Upper lobe of left lung (tissue), 4 donors: Measurements from ENCODE around the gene KCNT1.

Source experiments
- POLR2A ChIP-seq, 4 donors: fragments of 450-650 bp; IDR thresholded peaks; one replicate each; pipeline ENCODE4 v1.5.1; 2016 to 2017; ENCODE audit warnings: antibody characterized with exemption in 4 of 4, mild to moderate bottlenecking in 2 of 4
- POLR2AphosphoS5 ChIP-seq, 2 donors: sonication (generic); formaldehyde crosslinking; IDR thresholded peaks; one replicate each; pipeline ENCODE4 v1.5.1; 2017; ENCODE audit warnings: antibody characterized with exemption in 2 of 2
- TF ChIP-seq, protein P1 (sequence below), 6 experiments: fragments of 450-650 bp in 4 of 6; fragments of 200-600 bp in 2 of 6; sonication (generic) in 2 of 6; IDR thresholded peaks; one replicate each; pipeline ENCODE4 v1.5.1; 2016 to 2019; ENCODE audit warnings: antibody characterized with exemption in 6 of 6

DNA sequence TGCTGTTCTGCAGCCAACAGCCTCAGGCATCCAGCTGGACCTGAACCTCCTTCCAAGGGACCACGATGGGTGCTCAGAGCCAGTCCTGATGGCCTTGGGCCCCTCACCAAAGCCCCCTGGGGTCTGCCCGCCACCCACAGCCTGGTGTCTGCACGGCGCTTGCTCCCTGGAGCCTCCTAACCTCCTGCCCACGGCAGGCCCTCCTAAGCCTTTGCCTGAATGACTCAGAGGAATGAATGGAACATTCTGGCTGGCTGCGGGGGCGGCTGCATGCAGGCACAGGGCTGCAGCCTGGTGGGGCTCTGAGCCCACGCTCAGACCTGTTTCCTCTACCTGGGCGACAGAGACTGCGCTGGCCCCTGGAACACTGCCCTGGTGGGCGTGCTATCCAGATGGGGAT, 9.6 kb upstream of the KCNT1 start:
- TF ChIP-seq, protein P1, sequence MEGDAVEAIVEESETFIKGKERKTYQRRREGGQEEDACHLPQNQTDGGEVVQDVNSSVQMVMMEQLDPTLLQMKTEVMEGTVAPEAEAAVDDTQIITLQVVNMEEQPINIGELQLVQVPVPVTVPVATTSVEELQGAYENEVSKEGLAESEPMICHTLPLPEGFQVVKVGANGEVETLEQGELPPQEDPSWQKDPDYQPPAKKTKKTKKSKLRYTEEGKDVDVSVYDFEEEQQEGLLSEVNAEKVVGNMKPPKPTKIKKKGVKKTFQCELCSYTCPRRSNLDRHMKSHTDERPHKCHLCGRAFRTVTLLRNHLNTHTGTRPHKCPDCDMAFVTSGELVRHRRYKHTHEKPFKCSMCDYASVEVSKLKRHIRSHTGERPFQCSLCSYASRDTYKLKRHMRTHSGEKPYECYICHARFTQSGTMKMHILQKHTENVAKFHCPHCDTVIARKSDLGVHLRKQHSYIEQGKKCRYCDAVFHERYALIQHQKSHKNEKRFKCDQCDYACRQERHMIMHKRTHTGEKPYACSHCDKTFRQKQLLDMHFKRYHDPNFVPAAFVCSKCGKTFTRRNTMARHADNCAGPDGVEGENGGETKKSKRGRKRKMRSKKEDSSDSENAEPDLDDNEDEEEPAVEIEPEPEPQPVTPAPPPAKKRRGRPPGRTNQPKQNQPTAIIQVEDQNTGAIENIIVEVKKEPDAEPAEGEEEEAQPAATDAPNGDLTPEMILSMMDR (IDR thresholded peaks at IDR 0.05): no peak
- TF ChIP-seq POLR2A (IDR thresholded peaks at IDR 0.05): no peak
- TF ChIP-seq POLR2AphosphoS5 (IDR thresholded peaks at IDR 0.05): no peak
